NCI-H2107 treated with DMSO at 0.1 percent for 48 hours (cell line): ENCODE measurements around the gene PPM1N.
"Not testable (repeated sequence)": the region's sequence is repeated elsewhere in the genome, so short reads cannot be mapped to it uniquely, and the experiment has no call there.

Experiments used
- DNase-seq: peaks from one replicate; lab custom pipeline; 2025; ENCODE audit not compliant: unreplicated experiment; lab: John Stamatoyannopoulos, UW

Gene PPM1N

DNA sequence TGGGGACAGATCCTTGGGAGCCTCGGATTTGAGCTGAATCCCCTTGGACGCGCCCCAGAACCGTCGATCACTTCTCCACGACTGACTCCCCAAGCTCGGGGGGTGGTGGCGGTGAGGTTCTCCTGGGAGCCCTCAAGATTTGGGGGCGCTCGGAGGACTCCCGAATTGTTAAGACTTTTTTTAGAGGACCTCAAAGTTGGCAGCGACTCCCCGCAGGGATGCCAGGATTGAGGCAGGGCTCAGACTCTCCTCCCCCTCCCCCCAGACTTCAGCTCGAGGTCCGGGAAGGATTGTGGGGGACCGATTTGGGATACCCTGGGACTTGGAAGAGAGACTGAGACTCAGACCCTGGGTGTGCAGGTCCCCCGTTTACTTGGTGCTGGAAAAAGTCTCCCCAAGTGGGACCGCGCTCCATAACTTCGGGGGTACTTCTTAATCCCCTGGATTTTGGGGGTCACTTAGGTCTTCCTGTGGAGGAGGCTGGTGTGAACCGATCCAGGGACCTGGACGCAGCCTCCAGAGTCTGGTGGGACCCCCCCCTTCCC, 9.7 kb downstream of the PPM1N start:
- DNase-seq: no peak

DNA sequence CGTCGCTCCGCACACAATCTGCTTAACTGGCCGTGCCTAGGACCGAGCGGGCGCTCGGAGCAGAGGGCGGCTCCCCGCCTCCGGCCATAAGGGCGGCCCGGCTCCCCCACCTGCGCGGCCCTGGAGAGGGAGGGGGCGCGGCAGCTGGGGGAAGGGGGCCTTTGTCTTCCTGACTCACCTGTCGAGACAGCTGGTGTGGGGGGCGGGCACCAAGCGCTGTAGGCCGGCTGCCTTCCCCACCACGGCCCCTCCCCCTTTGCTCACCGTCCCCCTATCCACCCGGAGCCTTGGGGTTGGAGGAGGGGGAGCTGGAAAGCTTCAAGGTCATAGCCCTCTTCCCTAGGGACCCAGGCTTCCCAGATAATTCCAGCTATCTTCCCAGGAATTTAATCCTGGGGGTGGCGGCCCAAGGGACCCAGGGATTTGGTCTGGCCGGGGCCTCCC, 10.2 kb downstream of the PPM1N start:
- no peak for DNase-seq

DNA sequence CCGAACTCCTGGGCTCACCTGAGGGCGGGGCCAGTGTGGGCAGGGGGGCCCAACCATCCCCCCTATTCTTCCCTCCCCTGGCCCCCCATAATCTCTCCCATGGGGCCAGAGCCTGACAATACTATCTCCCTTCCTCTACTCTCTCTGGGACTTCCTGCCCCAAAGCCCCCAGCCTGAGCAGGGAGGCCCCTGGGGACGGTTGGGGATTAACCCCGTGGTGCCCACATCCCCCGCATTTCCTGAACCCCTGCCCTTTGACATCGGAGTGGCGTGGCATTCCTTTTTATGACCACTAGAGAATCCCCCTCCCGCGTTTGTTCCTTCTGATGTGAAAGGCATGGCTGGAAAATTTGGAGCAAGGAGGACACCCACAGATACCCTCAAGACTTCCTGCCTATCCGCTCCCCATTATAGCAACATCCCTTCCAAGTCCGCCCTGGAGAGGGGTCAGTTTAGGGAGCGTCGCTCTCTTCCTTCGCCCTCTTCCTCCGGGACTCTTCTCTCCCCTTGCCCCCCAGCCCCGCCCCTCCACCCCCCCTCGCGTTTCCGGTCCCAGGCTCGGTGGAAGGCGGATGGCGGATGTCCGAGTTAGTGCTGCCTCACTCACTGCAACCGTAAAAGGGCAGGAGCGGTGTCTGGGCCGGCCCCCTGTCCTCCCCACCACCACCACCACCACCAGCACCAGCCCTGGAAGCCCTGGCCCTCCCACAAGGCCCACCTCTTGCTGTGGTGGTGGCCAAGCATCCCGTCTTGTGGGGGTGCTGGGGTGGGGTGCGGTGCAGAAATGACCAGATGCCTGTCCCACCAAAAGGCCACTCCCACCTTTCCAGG, 10.8 kb downstream of the PPM1N start:
- DNase-seq: no peak

DNA sequence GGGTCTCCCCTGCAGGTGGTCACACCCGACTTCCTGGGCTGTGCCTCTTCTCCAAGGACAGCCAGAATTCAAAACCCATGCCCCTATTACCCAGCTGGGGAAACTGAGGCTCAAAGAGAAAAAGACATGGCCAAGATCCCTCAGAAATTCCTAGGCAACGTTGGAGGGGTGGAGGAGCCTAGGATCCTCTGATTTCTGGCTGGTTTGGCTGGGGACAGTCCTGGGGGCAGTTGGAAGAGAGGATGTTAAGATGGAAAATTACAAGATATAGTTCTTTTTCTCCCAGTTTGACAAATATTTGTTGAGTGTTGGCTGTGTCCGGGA, 11.4 kb downstream of the PPM1N start:
- DNase-seq: no peak

DNA sequence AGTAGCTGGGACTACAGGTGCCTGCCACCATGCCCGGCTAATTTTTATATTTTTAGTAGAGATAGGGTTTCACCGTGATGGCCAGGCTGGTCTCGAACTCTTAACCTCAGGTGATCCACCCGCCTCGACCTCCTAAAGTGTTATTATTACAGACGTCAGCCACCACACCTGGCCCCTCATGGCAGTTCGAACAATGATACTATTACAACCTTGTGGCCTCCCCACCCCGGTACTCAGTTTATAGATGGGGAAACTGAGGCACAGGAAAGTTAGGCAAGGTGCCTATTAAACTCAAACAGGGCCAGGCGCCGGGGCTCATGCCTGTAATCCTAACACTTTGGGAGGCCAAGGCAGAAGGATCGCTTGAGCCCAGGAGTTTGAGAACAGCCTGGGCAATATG, 12.1 kb downstream of the PPM1N start:
- DNase-seq: not testable (repeated sequence)

DNA sequence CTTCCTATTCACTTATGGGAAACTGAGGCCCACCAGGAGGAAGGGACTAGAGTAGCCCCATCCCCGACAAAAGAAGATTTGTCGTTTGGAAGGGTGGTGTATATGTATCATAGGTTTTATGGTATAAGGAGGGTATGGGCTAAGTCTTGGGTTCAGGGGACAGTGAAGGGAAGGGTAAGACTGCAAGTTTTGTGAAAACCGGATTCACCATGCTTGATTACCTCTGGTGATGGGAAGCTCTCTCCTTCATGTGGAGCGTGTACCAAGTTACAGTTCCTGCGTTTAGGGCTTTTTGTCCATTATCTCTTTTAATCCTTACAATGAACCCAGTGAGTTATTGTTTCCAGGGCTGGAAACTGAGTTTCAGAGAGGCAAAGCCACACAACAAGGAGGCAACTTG, 12.8 kb downstream of the PPM1N start:
- no peak for DNase-seq

DNA sequence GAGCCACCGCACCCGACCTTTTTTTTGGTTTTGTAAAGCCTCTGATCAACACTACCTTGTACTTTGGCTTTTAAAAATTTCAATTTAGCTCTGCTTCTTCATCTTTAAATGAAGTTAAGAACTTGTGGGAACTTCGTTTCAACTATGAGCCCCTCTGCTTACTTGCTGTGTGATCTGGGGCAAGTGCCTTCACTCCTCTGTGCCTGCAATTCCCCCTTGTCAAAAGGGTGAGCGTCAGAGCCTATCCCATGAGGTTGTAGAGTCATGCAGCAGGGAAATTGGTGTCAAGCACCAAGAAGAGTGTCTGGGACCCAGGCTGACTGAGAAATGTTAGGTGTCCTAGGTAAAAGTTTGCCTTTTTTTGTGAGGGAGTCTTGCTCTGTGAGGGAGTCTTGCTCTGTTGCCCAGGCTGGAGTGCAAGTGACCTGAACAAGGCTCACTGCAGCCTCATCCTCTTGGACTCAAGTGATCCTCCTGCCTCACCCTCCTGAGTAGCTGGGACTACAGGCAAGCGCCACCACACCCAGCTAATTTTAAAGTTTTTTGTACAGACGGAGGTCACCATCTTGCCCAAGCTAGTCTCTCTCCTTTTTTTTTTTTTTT, 14.7 kb downstream of the PPM1N start:
- DNase-seq: no peak

DNA sequence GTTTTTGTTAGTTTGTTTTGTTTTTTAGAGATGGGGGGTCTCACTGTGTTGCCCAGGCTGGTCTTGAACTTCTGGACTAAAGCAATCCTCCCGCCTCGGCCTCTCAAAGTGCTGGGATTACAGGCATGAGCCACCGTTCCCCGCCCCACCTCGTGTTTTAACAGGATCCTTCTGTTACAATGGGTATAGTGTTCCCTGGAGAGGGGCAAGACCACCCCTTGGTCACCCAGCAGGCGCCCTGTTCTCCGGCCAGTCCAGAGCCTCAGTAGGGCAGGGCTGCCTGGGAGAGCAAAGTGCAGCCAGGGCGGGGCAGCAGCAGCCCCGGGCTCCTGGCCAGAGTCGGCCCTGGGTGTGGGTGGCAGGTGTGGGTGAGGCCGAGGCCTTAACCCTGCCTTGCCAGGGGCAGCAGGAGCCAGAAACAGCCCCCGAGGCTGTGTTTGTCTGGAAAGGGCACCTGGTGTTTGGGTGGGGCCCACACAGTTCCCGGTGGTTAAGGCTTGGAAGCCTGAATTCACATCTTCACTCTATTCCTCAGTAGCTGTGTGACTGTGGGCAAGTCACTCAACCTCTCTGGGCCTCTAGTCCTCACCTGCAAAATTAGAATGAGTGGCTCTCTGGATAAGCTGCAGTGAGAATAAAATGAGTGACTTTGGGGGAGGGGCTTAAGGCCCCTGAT, 16.3 kb downstream of the PPM1N start:
- no peak for DNase-seq

DNA sequence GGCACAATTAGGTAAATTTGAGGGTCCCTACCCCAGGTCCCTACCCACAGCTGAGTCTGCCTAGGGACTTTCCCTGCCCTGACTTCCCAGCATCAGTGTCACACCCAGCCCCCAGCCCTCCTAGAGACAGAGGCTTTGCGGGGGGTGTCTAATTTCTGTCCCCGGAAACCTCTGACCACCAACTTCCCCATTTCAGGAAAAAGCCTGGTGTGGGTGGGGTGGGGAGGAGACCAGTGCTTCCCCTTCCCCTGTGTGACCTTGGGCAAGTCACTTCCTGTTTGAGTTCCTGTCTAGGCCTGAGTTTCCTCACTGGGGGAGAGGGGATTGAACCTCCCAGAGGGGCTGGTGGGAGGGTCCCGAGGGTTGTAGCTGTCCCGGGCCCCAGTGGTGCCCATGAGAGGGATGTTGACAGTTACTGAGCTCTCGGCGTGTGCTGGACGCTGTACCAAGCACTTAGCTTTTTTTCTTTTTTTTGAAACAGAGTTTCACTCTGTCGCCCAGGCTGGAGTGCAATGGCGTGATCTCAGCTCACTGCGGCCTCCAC, 16.9 kb downstream of the PPM1N start:
- DNase-seq: no peak

DNA sequence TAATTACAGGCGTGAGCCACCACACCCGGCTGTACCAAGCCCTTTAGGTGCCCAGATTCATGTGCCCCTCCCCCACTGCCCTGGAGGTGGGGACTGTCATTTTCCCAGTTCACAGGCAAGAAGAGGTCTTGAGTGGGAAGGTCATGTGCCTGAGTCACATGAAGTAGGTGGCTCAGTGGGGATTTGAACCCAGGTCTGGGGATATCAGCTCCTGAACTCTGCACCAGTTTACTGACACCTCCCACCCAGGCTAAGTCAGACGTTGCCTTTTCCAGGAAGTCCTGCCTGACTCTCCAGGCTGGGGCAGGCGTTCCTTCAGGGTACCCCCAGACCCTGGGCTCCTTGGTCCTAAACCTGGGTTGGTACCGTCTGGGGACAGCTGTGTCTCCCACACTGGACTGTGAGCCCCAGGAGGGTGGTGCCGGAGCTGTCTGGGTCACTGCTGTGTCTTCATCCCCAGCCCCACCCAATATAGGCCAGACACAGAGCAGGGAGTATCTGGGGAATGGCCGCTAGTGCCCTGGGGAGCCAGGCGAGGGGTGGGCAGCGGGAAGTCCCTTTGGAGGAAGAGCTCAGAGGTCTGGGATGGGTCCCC, 17.7 kb downstream of the PPM1N start:
- no peak for DNase-seq

DNA sequence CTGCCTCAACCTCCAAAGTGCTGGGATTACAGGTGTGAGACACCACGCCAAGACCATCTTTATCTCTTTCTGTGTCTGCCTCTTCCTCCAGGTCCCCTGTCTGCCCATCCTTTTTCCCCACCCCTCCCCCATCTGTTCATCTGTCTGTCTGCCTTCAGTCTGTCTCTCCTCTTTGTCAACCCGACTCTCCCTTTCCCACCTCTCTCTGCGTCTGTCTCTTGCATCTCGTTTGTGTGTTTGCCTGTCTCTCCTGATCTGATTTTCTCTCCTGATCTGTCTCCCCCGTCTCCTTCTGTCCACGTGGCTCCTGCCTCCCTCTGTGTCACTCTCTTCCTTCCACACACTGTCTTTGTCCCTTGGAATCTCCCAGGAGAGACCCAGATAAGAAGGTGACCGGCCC, 19.0 kb downstream of the PPM1N start:
- no peak for DNase-seq

DNA sequence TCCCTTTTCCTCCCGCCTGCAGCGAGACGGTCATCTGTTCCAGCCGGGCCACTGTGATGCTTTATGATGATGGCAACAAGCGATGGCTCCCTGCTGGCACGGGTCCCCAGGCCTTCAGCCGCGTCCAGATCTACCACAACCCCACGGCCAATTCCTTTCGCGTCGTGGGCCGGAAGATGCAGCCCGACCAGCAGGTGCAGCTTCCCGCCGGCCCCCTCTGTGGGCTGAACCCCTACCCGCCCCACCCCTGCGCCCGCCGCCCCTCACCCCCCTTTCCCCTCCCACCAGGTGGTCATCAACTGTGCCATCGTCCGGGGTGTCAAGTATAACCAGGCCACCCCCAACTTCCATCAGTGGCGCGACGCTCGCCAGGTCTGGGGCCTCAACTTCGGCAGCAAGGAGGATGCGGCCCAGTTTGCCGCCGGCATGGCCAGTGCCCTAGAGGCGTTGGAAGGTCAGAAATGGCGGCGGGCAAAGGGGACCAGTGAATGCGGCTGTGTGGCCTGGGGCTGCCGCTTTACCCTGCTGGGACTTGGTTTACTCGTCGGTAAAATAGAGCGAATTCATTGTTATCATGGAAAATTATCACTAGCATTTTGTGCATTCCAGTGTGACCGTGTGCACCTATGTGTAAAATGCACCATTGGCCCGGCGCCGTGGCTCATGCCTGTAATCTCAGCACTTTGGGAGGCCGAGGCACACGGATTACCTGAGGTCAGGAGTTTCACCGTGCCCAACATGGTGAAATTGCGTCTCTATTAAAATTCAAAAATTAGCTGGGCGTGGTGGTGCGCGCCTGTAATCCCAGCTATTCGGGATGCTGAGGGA, 19.6 kb downstream of the PPM1N start:
- no peak for DNase-seq

DNA sequence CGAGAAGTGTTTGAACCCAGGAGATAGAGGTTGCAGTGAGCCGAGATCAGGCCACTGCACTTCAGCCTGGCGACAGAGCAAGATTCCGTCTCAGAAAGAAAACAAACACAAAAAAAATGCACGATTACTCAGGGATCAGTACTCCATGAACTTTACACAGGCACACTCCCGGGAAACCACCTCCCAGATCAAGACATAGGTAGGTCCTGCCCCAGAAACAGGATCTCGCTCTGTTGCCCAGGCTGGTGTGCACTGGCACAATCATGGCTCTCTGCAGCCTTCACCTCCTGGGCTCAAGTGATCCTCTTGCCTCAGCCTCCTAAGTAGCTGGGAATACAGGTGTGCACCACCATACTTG, 20.2 kb downstream of the PPM1N start:
- DNase-seq: no peak

DNA sequence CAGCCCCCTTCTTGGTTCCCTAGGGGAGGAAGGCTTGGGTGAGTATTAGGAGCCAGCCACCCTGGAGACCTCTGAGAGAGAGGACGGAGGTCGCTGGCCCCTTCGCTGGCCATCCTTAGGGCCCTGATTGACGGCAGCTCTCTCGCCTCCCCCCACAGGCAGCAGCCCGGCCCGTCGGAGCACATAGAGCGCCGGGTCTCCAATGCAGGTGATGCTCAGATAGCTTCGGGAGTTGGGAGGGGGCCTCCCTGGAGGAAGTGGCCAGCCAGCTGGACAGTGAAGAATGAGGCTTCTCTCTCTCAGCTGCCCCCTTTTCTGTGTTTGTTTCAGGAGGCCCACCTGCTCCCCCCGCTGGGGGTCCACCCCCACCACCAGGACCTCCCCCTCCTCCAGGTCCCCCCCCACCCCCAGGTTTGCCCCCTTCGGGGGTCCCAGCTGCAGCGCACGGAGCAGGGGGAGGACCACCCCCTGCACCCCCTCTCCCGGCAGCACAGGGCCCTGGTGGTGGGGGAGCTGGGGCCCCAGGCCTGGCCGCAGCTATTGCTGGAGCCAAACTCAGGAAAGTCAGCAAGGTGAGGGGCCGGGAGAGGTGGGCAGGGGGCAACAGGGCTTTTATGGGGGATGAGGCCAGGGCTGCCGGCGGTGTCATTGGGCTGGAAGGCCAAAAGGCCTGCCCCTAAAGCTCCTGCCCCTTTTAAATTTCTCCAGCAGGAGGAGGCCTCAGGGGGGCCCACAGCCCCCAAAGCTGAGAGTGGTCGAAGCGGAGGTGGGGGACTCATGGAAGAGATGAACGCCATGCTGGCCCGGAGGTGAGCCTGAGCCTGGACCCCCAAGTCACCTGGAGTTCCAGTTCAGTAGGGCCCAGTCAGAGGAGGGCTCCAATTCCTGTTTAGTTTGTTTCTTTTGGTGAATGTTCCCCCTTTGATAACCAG, 24.0 kb downstream of the PPM1N start:
- DNase-seq: no peak

DNA sequence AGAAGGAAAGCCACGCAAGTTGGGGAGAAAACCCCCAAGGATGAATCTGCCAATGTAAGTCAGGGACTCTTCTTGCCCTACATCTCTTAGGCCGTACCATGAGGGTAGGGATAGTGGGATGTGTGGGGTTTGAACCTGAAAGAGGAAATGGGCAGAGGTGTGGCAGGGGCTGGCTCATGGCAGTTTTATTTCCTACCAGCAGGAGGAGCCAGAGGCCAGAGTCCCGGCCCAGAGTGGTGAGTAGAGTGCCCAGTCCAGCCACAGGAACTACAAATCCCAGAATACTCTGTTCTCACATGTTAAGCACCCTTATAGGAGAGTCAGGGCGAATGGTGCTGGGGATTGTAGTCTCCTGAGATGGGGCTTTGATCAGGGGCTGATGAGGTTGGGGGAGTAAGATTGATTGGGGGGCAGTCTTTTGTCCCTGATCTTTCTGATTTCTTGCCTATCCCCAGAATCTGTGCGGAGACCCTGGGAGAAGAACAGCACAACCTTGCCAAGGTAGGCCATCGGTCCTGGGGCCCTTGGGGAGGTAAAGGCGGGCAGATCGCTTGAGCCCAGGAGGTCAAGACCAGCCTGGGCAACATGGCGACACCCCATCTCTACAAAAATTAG, 25.5 kb downstream of the PPM1N start:
- peak; percentile 73 for DNase-seq

DNA sequence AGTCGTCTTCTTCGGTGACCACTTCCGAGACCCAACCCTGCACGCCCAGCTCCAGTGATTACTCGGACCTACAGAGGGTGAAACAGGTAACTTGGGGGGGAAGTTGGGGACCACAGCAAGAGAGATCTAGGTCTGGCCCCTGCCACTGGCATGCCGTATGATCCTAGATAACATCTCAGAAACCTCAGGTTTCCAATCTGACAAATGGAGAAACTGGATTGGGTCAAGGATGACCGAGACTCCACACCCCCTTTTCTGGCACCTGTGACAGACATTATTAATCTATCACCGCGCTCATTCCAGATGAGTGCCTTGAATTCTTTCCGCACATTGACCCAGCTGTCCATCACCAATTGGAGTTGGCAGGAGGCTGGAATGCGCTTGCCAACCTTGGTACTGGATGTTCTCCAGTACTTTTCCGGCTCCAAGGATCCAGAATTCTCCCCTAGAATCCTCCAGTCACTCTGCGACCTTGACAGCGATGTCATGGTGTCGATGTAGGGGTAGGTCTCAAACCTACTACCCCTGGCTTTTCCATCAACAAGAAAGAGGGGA, 26.4 kb downstream of the PPM1N start:
- DNase-seq: no peak

DNA sequence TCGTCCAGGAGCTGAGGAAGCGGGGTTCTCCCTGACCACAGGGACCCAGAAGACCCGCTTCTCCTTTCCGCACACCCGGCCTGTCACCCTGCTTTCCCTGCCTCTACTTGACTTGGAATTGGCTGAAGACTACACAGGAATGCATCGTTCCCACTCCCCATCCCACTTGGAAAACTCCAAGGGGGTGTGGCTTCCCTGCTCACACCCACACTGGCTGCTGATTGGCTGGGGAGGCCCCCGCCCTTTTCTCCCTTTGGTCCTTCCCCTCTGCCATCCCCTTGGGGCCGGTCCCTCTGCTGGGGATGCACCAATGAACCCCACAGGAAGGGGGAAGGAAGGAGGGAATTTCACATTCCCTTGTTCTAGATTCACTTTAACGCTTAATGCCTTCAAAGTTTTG, 27.9 kb downstream of the PPM1N start:
- DNase-seq: no peak

DNA sequence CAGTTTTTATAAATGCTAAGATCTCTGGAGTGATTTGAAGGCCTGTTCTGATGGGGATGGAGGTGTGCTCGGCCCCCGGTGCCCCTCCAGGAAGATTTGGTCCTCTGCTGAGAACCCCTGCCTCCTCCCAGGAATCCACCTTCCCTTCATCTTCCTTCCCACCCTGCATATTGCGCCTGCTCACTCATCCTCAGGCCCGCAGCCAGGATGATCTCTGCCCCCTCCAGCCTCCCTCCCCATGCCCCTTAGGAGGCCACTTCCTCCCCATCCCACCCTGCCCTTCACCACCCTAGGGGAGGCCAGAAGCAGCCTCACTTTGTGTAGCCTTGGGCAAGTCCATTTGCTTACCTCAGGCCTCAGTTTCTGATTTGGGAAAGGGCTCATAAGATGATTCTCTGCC, 28.7 kb downstream of the PPM1N start:
- no peak for DNase-seq

DNA sequence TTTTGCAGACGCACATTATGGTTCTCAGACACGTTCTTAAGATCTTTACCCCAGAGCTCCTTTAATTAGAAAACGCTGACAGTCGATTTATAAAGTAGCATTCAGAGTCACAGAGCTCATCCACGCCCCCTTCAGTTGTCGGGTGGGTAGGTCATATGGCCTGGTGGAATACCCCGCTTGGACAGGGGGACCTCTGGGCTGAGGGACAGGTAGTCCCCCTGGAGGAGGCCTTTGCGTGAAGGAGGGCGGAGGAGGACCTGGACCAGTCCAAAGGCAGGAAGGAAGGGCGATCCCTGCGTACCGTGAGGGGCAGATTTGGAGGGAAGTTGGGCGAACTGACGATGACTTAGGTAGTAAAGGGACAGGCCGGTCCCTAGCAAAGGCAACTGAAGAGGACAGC, 29.5 kb downstream of the PPM1N start:
- no peak for DNase-seq
